H1 (cell line): ENCODE data around the gene PCYT1A. TPM values are rescaled to one million over a fixed set of nuclear protein-coding genes. Genes with fewer than 3 reads are reported as not detected.
A peak's percentile ranks its signal among the peaks of the same experiment; 100 is the strongest.

Source experiments
- CTCF ChIA-PET: fragments of 300-600 bp; sonication (Branson Sonifier 250); formaldehyde crosslinking; loops from one replicate; lab custom pipeline; 2021; ENCODE audit not compliant: partially characterized antibody; lab: Charles Lee
- POLR2A ChIA-PET: fragments of 300-600 bp; sonication (Branson Sonifier 250); formaldehyde crosslinking; loops from one replicate; lab custom pipeline; 2021; ENCODE audit warnings: inconsistent platforms; ENCODE audit not compliant: partially characterized antibody; lab: Charles Lee
- DNase-seq, 2 experiments: peaks; one replicate each; pipeline versions ENCODE4 v3.0.0 to v3.0.0-alpha.2; 2010 to 2022; ENCODE audit warnings: low spot score in 2 of 2, low read depth in 1 of 2, mixed read lengths in 1 of 2
- FAIRE-seq: peaks from 2 replicates; lab custom pipeline; 2011; peaks lifted over from hg19 to GRCh38; lab: Jason Lieb, UNC
- H2AFZ ChIP-seq: 2 replicates; pipeline ENCODE4 v1.8.1; 2012; ENCODE audit warnings: low read length, inconsistent platforms
- H2AK5ac ChIP-seq: 2 replicates; pipeline ENCODE4 v1.6.1; 2013; ENCODE audit warnings: low read depth, low read length
- H2BK120ac ChIP-seq: replicated peaks from 2 replicates; pipeline ENCODE3; 2013; ENCODE audit warnings: low read depth, low read length, inconsistent platforms
- H2BK12ac ChIP-seq: 2 replicates; pipeline ENCODE4 v1.6.1; 2013; ENCODE audit warnings: low read depth, low read length
- H2BK15ac ChIP-seq: 2 replicates; pipeline ENCODE4 v1.6.1; 2013; ENCODE audit warnings: low read length
- H2BK20ac ChIP-seq: 2 replicates; pipeline ENCODE4 v1.6.1; 2013; ENCODE audit warnings: low read length
- H2BK5ac ChIP-seq: 2 replicates; pipeline ENCODE4 v1.6.1; 2013; ENCODE audit warnings: low read depth, low read length
- H3K14ac ChIP-seq: 2 replicates; pipeline ENCODE4 v1.6.1; 2013; ENCODE audit warnings: inconsistent platforms; ENCODE audit not compliant: insufficient read length
- H3K18ac ChIP-seq: 2 replicates; pipeline ENCODE4 v1.6.1; 2013; ENCODE audit warnings: low read length; ENCODE audit errors: extremely low read depth
- H3K23ac ChIP-seq: 2 replicates; pipeline ENCODE4 v1.6.1; 2013; ENCODE audit warnings: inconsistent platforms; ENCODE audit not compliant: insufficient read length
- H3K23me2 ChIP-seq: 2 replicates; pipeline ENCODE4 v1.6.1; 2013; ENCODE audit warnings: low read depth, low read length
- H3K27ac ChIP-seq: 2 replicates; pipeline ENCODE4 v1.6.1; 2011; ENCODE audit warnings: low read depth, low read length, inconsistent platforms
- H3K27me3 ChIP-seq, 4 experiments: replicated peaks in 1 of 4; 1 replicate in 1 of 4; 2 replicates in 3 of 4; pipeline versions ENCODE4 v1.6.1 to v1.8.1; 2011 to 2013; ENCODE audit warnings: low read length in 3 of 4, mild to moderate bottlenecking in 3 of 4, inconsistent platforms in 2 of 4, mixed read lengths in 2 of 4, moderate library complexity in 1 of 4; ENCODE audit not compliant: control insufficient read depth in 3 of 4, insufficient read depth in 3 of 4; ENCODE audit errors: extremely low read depth in 1 of 4
- H3K36me3 ChIP-seq, 4 experiments: 2 replicates each; pipeline versions ENCODE4 v1.6.1 to v1.8.1; 2011 to 2013; ENCODE audit warnings: mild to moderate bottlenecking in 4 of 4, low read length in 3 of 4, moderate library complexity in 2 of 4, control low read depth in 1 of 4, inconsistent platforms in 1 of 4; ENCODE audit not compliant: insufficient read depth in 4 of 4, control insufficient read depth in 2 of 4
- H3K4ac ChIP-seq: replicated peaks from 2 replicates; pipeline ENCODE3; 2013; ENCODE audit warnings: low read length, low read depth, mixed read lengths, inconsistent platforms; ENCODE audit not compliant: insufficient read length
- H3K4me1 ChIP-seq, 4 experiments: replicated peaks in 1 of 4; 1 replicate in 1 of 4; 2 replicates in 3 of 4; pipeline versions ENCODE4 v1.6.1 to v1.8.1; 2011 to 2013; ENCODE audit warnings: low read length in 3 of 4, inconsistent platforms in 2 of 4, mixed read lengths in 1 of 4; ENCODE audit not compliant: insufficient read depth in 4 of 4, control insufficient read depth in 3 of 4
- H3K4me2 ChIP-seq, 2 experiments: 2 replicates each; pipeline versions ENCODE4 v1.6.1 to v1.8.1; 2011 to 2013; ENCODE audit warnings: low read depth in 2 of 2, low read length in 2 of 2, control low read depth in 1 of 2, inconsistent platforms in 1 of 2, mild to moderate bottlenecking in 1 of 2; ENCODE audit not compliant: insufficient read depth in 1 of 2
- H3K4me3 ChIP-seq, 4 experiments: fragments of 200-600, 300-600 bp in 1 of 4; sonication (generic), shearing (Covaris generic), sonication (Bioruptor Twin) in 1 of 4; 2 replicates each; pipeline versions ENCODE4 v1.5.1 to v1.8.1; 2011 to 2016; ENCODE audit warnings: low read length in 4 of 4, low read depth in 3 of 4, control low read depth in 2 of 4, inconsistent platforms in 2 of 4, mild to moderate bottlenecking in 2 of 4, mixed read lengths in 1 of 4, moderate library complexity in 1 of 4; ENCODE audit not compliant: insufficient read depth in 2 of 4; ENCODE audit errors: extremely low read depth in 1 of 4
- H3K56ac ChIP-seq: replicated peaks from 2 replicates; pipeline ENCODE3; 2013; ENCODE audit warnings: low read depth, mild to moderate bottlenecking, mixed read lengths, low read length, inconsistent platforms; ENCODE audit not compliant: insufficient read length
- H3K79me1 ChIP-seq: 2 replicates; pipeline ENCODE4 v1.6.1; 2013; ENCODE audit warnings: low read depth, low read length, control low read depth
- H3K79me2 ChIP-seq, 2 experiments: 2 replicates each; pipeline versions ENCODE4 v1.6.1 to v1.8.1; 2012 to 2013; ENCODE audit warnings: low read length in 2 of 2, mild to moderate bottlenecking in 2 of 2, inconsistent platforms in 1 of 2; ENCODE audit not compliant: insufficient read depth in 2 of 2, control insufficient read depth in 1 of 2
- H3K9ac ChIP-seq, 4 experiments: replicated peaks in 1 of 4; 1 replicate in 1 of 4; 2 replicates in 3 of 4; pipeline versions ENCODE4 v1.6.1 to v1.8.1; 2011 to 2013; ENCODE audit warnings: low read depth in 3 of 4, low read length in 3 of 4, control low read depth in 2 of 4, mild to moderate bottlenecking in 2 of 4, moderate library complexity in 2 of 4, inconsistent platforms in 1 of 4; ENCODE audit errors: extremely low read depth in 1 of 4
- H3K9me3 ChIP-seq, 2 experiments: 2 replicates each; pipeline versions ENCODE4 v1.6.1 to v1.8.1; 2012 to 2013; ENCODE audit warnings: mild to moderate bottlenecking in 2 of 2, moderate library complexity in 2 of 2, control low read depth in 1 of 2, inconsistent platforms in 1 of 2, low read depth in 1 of 2, low read length in 1 of 2, mixed read lengths in 1 of 2; ENCODE audit not compliant: insufficient read depth in 2 of 2
- H4K20me1 ChIP-seq, 2 experiments: replicated peaks in 1 of 2; 2 replicates each; pipeline versions ENCODE3 to v1.8.1; 2011 to 2013; ENCODE audit warnings: inconsistent platforms in 2 of 2, low read length in 2 of 2, mild to moderate bottlenecking in 1 of 2; ENCODE audit not compliant: insufficient read depth in 2 of 2, control insufficient read depth in 1 of 2
- H4K5ac ChIP-seq: 2 replicates; pipeline ENCODE4 v1.6.1; 2013; ENCODE audit warnings: low read length, low read depth, mixed read lengths, inconsistent platforms; ENCODE audit not compliant: insufficient read length
- H4K8ac ChIP-seq: 2 replicates; pipeline ENCODE4 v1.8.0; 2013; ENCODE audit warnings: mild to moderate bottlenecking, moderate library complexity, low read length, inconsistent platforms; ENCODE audit not compliant: insufficient read depth; ENCODE audit errors: extremely low read depth
- H4K91ac ChIP-seq: replicated peaks from 2 replicates; pipeline ENCODE3; 2013; ENCODE audit warnings: low read length, mixed read lengths, inconsistent platforms; ENCODE audit not compliant: insufficient read length
- CBX8 ChIP-seq: fragments of 300-800, 300-1000 bp; sonication (generic); IDR thresholded peaks from 2 replicates; pipeline ENCODE4 v1.7.1; 2016; ENCODE audit warnings: low read depth, low read length, borderline replicate concordance
- CHD2 ChIP-seq: IDR thresholded peaks from 2 replicates; pipeline ENCODE4 v1.6.1; 2012; ENCODE audit warnings: low read length, improper control_type of control experiment
- CREB1 ChIP-seq: IDR thresholded peaks from 2 replicates; pipeline ENCODE4 v1.6.1; 2012; ENCODE audit warnings: inconsistent platforms
- EZH2 ChIP-seq: fragments of 200-600 bp; sonication (generic); IDR thresholded peaks from 2 replicates; pipeline ENCODE4 v1.7.1; 2012; ENCODE audit warnings: low read depth, mild to moderate bottlenecking, moderate library complexity, low read length, inconsistent platforms; ENCODE audit not compliant: severe bottlenecking
- NANOG ChIP-seq: IDR thresholded peaks from 2 replicates; pipeline ENCODE4 v1.6.1; 2011; ENCODE audit warnings: low read length, low read depth, mild to moderate bottlenecking, inconsistent platforms; ENCODE audit not compliant: insufficient read depth, poor library complexity, severe bottlenecking
- NRF1 ChIP-seq: IDR thresholded peaks from 2 replicates; pipeline ENCODE4 v1.6.1; 2011; ENCODE audit warnings: mild to moderate bottlenecking, low read depth, low read length, improper control_type of control experiment
- POU5F1 ChIP-seq: IDR thresholded peaks from 2 replicates; pipeline ENCODE4 v1.6.1; 2011; ENCODE audit warnings: low read depth, mild to moderate bottlenecking, low read length, moderate library complexity
- RXRA ChIP-seq: IDR thresholded peaks from 2 replicates; pipeline ENCODE4 v1.6.1; 2011; ENCODE audit warnings: low read depth, mild to moderate bottlenecking, low read length, moderate library complexity; ENCODE audit not compliant: insufficient read depth
- SIN3A ChIP-seq, 2 experiments: IDR thresholded peaks in 1 of 2; conservative IDR thresholded peaks in 1 of 2; 2 replicates each; pipeline ENCODE4 v1.6.1; 2011 to 2012; ENCODE audit warnings: low read length in 2 of 2, improper control_type of control experiment in 1 of 2, low read depth in 1 of 2, mild to moderate bottlenecking in 1 of 2
- SP2 ChIP-seq: IDR thresholded peaks from 2 replicates; pipeline ENCODE4 v1.6.1; 2012; ENCODE audit warnings: mild to moderate bottlenecking, low read length, inconsistent platforms
- SRF ChIP-seq: IDR thresholded peaks from 2 replicates; pipeline ENCODE4 v1.6.1; 2011; ENCODE audit warnings: mild to moderate bottlenecking, low read depth, low read length, moderate library complexity
- SUZ12 ChIP-seq: fragments of 200-600 bp; sonication (generic); IDR thresholded peaks from 2 replicates; pipeline ENCODE4 v1.6.1; 2012; ENCODE audit warnings: mild to moderate bottlenecking, inconsistent platforms, low read length, moderate library complexity, mixed read lengths
- WGBS, 2 experiments: shearing (Covaris generic) in 1 of 2; methylation state at CpG; one replicate each; pipeline versions ENCODE4 v1.1.6 to v1.1.7; 2013 to 2015; ENCODE audit warnings: low lambda C conversion rate in 2 of 2, mixed read lengths in 2 of 2, inconsistent platforms in 1 of 2, low coverage in 1 of 2, missing lambda C conversion rate in 1 of 2; ENCODE audit not compliant: insufficient replicate concordance in 2 of 2, insufficient coverage in 1 of 2, insufficient read length in 1 of 2; ENCODE audit errors: extremely low coverage in 1 of 2, missing lambda C conversion rate in 1 of 2; 5-methylcytosine and 5-hydroxymethylcytosine counted together
- polyA plus RNA-seq, 7 experiments: library from polyadenylated mRNA; depleted of rRNA in 3 of 7; stranded (reverse) in 5 of 7; unstranded in 2 of 7; fragments of >200 nt in 5 of 7; fragments of 200-250 nt in 2 of 7; gene quantifications; 1 replicate in 5 of 7; 2 replicates in 1 of 7; 4 replicates in 1 of 7; pipeline versions ENCODE4 v1.2.1 to v1.2.3, GENCODE V29; 2011 to 2013; ENCODE audit warnings: missing spikeins in 2 of 7, mixed read lengths in 2 of 7
- total RNA-seq: library from RNA; stranded (reverse); fragmentation: NEBNext Ultra II Directional; extraction: Animal tissue kit (Norgen Biotek cat#: 25700); gene quantifications from 2 replicates; pipeline ENCODE4 v1.2.1, GENCODE V29; 2021

Gene PCYT1A
- total and polyA plus RNA-seq, 2 of the 8 experiments (the other 6 are each of a cell fraction or from before 2014, with no cell fraction given): 19.9 to 31.8 TPM

- Histone ChIP-seq H2BK15ac (no peak overlapping the region), H2AFZ (no peak overlapping the region), H4K8ac (no peak overlapping the region), H2AK5ac (no peak overlapping the region), H4K20me1 (no peaks in the 10 kb centered on the region), H2BK20ac (no peak overlapping the region), H2BK120ac (no peak overlapping the region), H4K91ac (no peak overlapping the region), H3K4me1 (peaks cover 0 to 22% (median 14%) of the 10 kb centered on the region in 4 experiments; a peak in 6 of 7 replicates), H2BK12ac (no peak overlapping the region), H3K56ac (no peak overlapping the region), H3K9ac (no peak overlapping the region), H3K23me2 (peaks cover 2% of the 10 kb centered on the region; the same call in 1 of the 2 replicates), H3K4me2 (peak overlapping the region in 1 of 2 experiments; percentile 78; a peak in 1 of 4 replicates), H3K14ac (no peak overlapping the region), H3K23ac (no peak overlapping the region), H3K79me1 (no peaks in the 10 kb centered on the region), H3K27me3 (no peaks in the 10 kb centered on the region), H3K79me2 (no peaks in the 10 kb centered on the region), H3K4ac (no peak overlapping the region), H3K4me3 (no peak overlapping the region; a peak in 1 of 8 replicates), H4K5ac (no peak overlapping the region), H2BK5ac (no peak overlapping the region), H3K36me3 (no peaks in the 10 kb centered on the region), H3K18ac (no peak overlapping the region), H3K27ac (no peak overlapping the region), H3K9me3 (no peaks in the 10 kb centered on the region)
- TF ChIP-seq EZH2: no peak
- no peak for TF ChIP-seq SP2
- no peak for TF ChIP-seq CREB1
- TF ChIP-seq SIN3A (conservative IDR thresholded peaks at IDR 0.05 in 1 of 2, IDR thresholded peaks at IDR 0.05 in 1 of 2; ENCODE audit: low read depth in 1 of 2, low read length in 2 of 2): no peak
- no peak for TF ChIP-seq CBX8
- no peak for TF ChIP-seq NRF1
- TF ChIP-seq NANOG: no peak
- TF ChIP-seq RXRA: no peak
- no peak for TF ChIP-seq SRF
- no peak for TF ChIP-seq CHD2
- no peak for TF ChIP-seq POU5F1
- no peak for TF ChIP-seq SUZ12
- POLR2A ChIA-PET: interaction anchor here (1.4 to 3.9 kb wide), 3 partner anchors 10 to 20 kb away, joined by 3 to 15 read pairs (median 3); no protein-coding TSS in a partner anchor
- peak; percentile 19 for FAIRE-seq
- WGBS, 2 experiments: 84% methylated on average over 10 of the region's 10 CpGs; no CpG with 5 or more reads in 1 of the 2 experiments
- CTCF ChIA-PET: interaction anchor here (0.7 to 1.8 kb wide), 6 partner anchors 10 to 1098 kb away, joined by 3 to 5 read pairs (median 4); no protein-coding TSS in a partner anchor
- no peak for DNase-seq
Measured at GRCh38 chr3:196215493-196216020, 72.0 kb downstream of the PCYT1A start.
